CD4-positive, alpha-beta T cell treated with Interleukin-6 for 4 hours (primary cell): ENCODE results near the gene MAPK9.

Source experiments
- DNase-seq: peaks from one replicate; pipeline ENCODE4 v3.0.0-alpha.2; 2020; ENCODE audit warnings: mixed read lengths

The MAPK9 gene

GRCh38 chr5:180291234-180291940 is 496 bp downstream of the MAPK9 start:
- no peak for DNase-seq

- DNase-seq: no peak
These were observed 1.2 kb downstream of the MAPK9 start for GRCh38 chr5:180290568-180291233.

GRCh38 chr5:180289966-180290365 is 1.9 kb downstream of the MAPK9 start:
- no peak for DNase-seq

- DNase-seq: no peak
These were observed 2.5 kb downstream of the MAPK9 start for GRCh38 chr5:180289433-180289832.

GRCh38 chr5:180287868-180288267 is 4.0 kb downstream of the MAPK9 start:
- no peak for DNase-seq

GRCh38 chr5:180287404-180287803 is 4.5 kb downstream of the MAPK9 start:
- DNase-seq: no peak

- no peak for DNase-seq
These were observed 7.7 kb downstream of the MAPK9 start for GRCh38 chr5:180284149-180284548.

GRCh38 chr5:180283026-180283615 is 8.8 kb downstream of the MAPK9 start:
- no peak for DNase-seq

- DNase-seq: no peak
These were observed 9.6 kb downstream of the MAPK9 start for GRCh38 chr5:180282281-180282680.

GRCh38 chr5:180281706-180282105 is 10.2 kb downstream of the MAPK9 start:
- no peak for DNase-seq

GRCh38 chr5:180274695-180275094 is 17.2 kb downstream of the MAPK9 start:
- no peak for DNase-seq

- no peak for DNase-seq
These were observed 20.7 kb downstream of the MAPK9 start for GRCh38 chr5:180271221-180271620.

- no peak for DNase-seq
These were observed 32.6 kb downstream of the MAPK9 start for GRCh38 chr5:180259260-180259611.

GRCh38 chr5:180253036-180253824 is 38.7 kb downstream of the MAPK9 start:
- no peak for DNase-seq

GRCh38 chr5:180251887-180252286 is 40.0 kb downstream of the MAPK9 start:
- no peak for DNase-seq

- DNase-seq: no peak
These were observed 40.7 kb downstream of the MAPK9 start for GRCh38 chr5:180251141-180251540.

GRCh38 chr5:180250329-180250728 is 41.6 kb downstream of the MAPK9 start:
- no peak for DNase-seq

GRCh38 chr5:180241600-180241999 is 50.3 kb downstream of the MAPK9 start:
- DNase-seq: no peak

- DNase-seq: no peak
These were observed 53.3 kb downstream of the MAPK9 start for GRCh38 chr5:180238631-180239030.

- no peak for DNase-seq
These were observed 56.0 kb downstream of the MAPK9 start for GRCh38 chr5:180235846-180236245.

- no peak for DNase-seq
These were observed 56.8 kb downstream of the MAPK9 start for GRCh38 chr5:180235077-180235476.

- no peak for DNase-seq
These were observed 57.6 kb downstream of the MAPK9 start for GRCh38 chr5:180234271-180234670.

- DNase-seq: no peak
These were observed 58.2 kb downstream of the MAPK9 start for GRCh38 chr5:180233729-180234128.

GRCh38 chr5:180230017-180230416 is 61.9 kb downstream of the MAPK9 start:
- no peak for DNase-seq
